ENCODE data around the gene PPP1R15A.

GRCh38 chr19:48826606-48827020 is 45.6 kb upstream of the PPP1R15A start:
- TF ChIP-seq POLR2A (IDR thresholded peaks at IDR 0.05; ENCODE audit: low read depth, low read length) (no peak), POLR2AphosphoS5 (IDR thresholded peaks at IDR 0.05; ENCODE audit: low read depth, low read length) (no peak), TAF1 (IDR thresholded peaks at IDR 0.05; ENCODE audit: low read depth, low read length) (no peak), PAX5 (IDR thresholded peaks at IDR 0.05; ENCODE audit: insufficient read depth, low read length, severe bottlenecking) (no peak), POU2F2 (IDR thresholded peaks at IDR 0.05; ENCODE audit: low read depth, low read length) (no peak), SPI1 (IDR thresholded peaks at IDR 0.05; ENCODE audit: low read depth, low read length) (no peak)
